Tibial nerve (tissue), 4 donors: ENCODE measurements around the gene SDK1. TPM values are rescaled to one million over a fixed set of nuclear protein-coding genes. Genes with fewer than 3 reads are reported as not detected.

Experiments used
- DNase-seq, 2 donors: peaks; one replicate each; pipeline ENCODE4 v3.0.0-alpha.2; 2019; ENCODE audit warnings: low spot score in 2 of 2
- H3K27ac ChIP-seq, 4 donors: fragments of 200-600 bp; sonication (generic) in 3 of 4; one replicate each; pipeline ENCODE4 v1.5.1; 2017 to 2019; ENCODE audit warnings: mild to moderate bottlenecking in 1 of 4
- H3K27me3 ChIP-seq, 2 donors: fragments of 200-600 bp; sonication (generic) in 1 of 2; one replicate each; pipeline versions ENCODE4 v1.5.1 to v1.6.0; 2017 to 2019
- H3K36me3 ChIP-seq, 3 donors: fragments of 200-600 bp; sonication (generic); one replicate each; pipeline ENCODE4 v1.5.1; 2018 to 2019
- H3K4me1 ChIP-seq, 4 donors: fragments of 200-600 bp; sonication (generic) in 3 of 4; one replicate each; pipeline ENCODE4 v1.5.1; 2017 to 2019
- H3K4me3 ChIP-seq, 4 donors: fragments of 200-600 bp; sonication (generic) in 3 of 4; one replicate each; pipeline ENCODE4 v1.5.1; 2017 to 2019; ENCODE audit warnings: mild to moderate bottlenecking in 1 of 4, moderate library complexity in 1 of 4
- H3K9me3 ChIP-seq, 4 donors: fragments of 200-600 bp; sonication (generic) in 3 of 4; one replicate each; pipeline ENCODE4 v1.5.1; 2017 to 2019
- CTCF ChIP-seq, 5 experiments: fragments of 200-600 bp in 3 of 5; fragments of 450-650 bp in 2 of 5; sonication (generic) in 3 of 5; IDR thresholded peaks; one replicate each; pipeline ENCODE4 v1.5.1; 2016 to 2019; ENCODE audit warnings: antibody characterized with exemption in 5 of 5, mild to moderate bottlenecking in 3 of 5, moderate library complexity in 2 of 5
- EP300 ChIP-seq, 2 donors: sonication (generic); formaldehyde crosslinking; IDR thresholded peaks; one replicate each; pipeline ENCODE4 v1.6.1; 2017; ENCODE audit warnings: antibody characterized with exemption in 2 of 2, mild to moderate bottlenecking in 1 of 2
- POLR2A ChIP-seq, 2 donors: fragments of 450-650 bp; IDR thresholded peaks; one replicate each; pipeline ENCODE4 v1.6.1; 2017; ENCODE audit warnings: antibody characterized with exemption in 2 of 2, mild to moderate bottlenecking in 2 of 2, moderate library complexity in 2 of 2
- WGBS, 2 donors: methylation state at CpG; one replicate each; pipeline ENCODE4 v1.1.5; 2018; 5-methylcytosine and 5-hydroxymethylcytosine counted together
- total RNA-seq, 4 donors: library from RNA; depleted of rRNA; stranded (reverse); fragments of >200 nt; gene quantifications; one replicate each; pipeline ENCODE4 v1.1.0, GENCODE V29; 2016

The SDK1 gene
- total RNA-seq, 4 donors from 2014 or later: 8.2 to 16.2 (median 12.9) TPM

- H3K9me3 ChIP-seq: peaks cover 0 to 2% (median 0%) of the 10 kb centered on the region in 4 donors
- no peaks in the 10 kb centered on the region for H3K4me1 ChIP-seq
- no peak for TF ChIP-seq EP300 (IDR thresholded peaks at IDR 0.05)
- TF ChIP-seq CTCF (IDR thresholded peaks at IDR 0.05): no peak
- no peak for TF ChIP-seq POLR2A (IDR thresholded peaks at IDR 0.05)
- 46 to 50% methylated on average over 5 of the region's 5 CpGs for WGBS, 2 donors
- H3K27ac ChIP-seq: no peak overlapping the region
- no peak overlapping the region for H3K4me3 ChIP-seq
- H3K27me3 ChIP-seq: no peaks in the 10 kb centered on the region
- H3K36me3 ChIP-seq: peaks cover 0 to 24% (median 0%) of the 10 kb centered on the region in 3 donors
- no peak for DNase-seq
These were observed 685.9 kb downstream of the SDK1 start for GRCh38 chr7:3986927-3987326.

GRCh38 chr7:3987426-3987927 is 686.4 kb downstream of the SDK1 start:
- no peak overlapping the region for H3K27ac ChIP-seq
- H3K36me3 ChIP-seq: peaks cover 0 to 24% (median 0%) of the 10 kb centered on the region in 3 donors
- TF ChIP-seq POLR2A (IDR thresholded peaks at IDR 0.05): no peak
- no peak for TF ChIP-seq CTCF (IDR thresholded peaks at IDR 0.05)
- no peak for TF ChIP-seq EP300 (IDR thresholded peaks at IDR 0.05)
- no peak for DNase-seq
- no peak overlapping the region for H3K4me3 ChIP-seq
- H3K27me3 ChIP-seq: no peaks in the 10 kb centered on the region
- H3K4me1 ChIP-seq: no peaks in the 10 kb centered on the region
- 64 to 91% methylated on average over 14 of the region's 14 CpGs for WGBS, 2 donors
- H3K9me3 ChIP-seq: no peaks in the 10 kb centered on the region

GRCh38 chr7:3989723-3990122 is 688.7 kb downstream of the SDK1 start:
- H3K27ac ChIP-seq: no peak overlapping the region
- H3K4me3 ChIP-seq: no peak overlapping the region
- DNase-seq: no peak
- peaks cover 0 to 24% (median 0%) of the 10 kb centered on the region in 3 donors for H3K36me3 ChIP-seq
- H3K27me3 ChIP-seq: no peaks in the 10 kb centered on the region
- TF ChIP-seq EP300 (IDR thresholded peaks at IDR 0.05) (no peak), POLR2A (IDR thresholded peaks at IDR 0.05) (no peak), CTCF (IDR thresholded peaks at IDR 0.05) (no peak)
- 89 to 94% methylated on average over 11 of the region's 11 CpGs for WGBS, 2 donors
- H3K4me1 ChIP-seq: no peaks in the 10 kb centered on the region
- no peaks in the 10 kb centered on the region for H3K9me3 ChIP-seq

GRCh38 chr7:3991731-3992231 is 690.7 kb downstream of the SDK1 start:
- H3K27ac ChIP-seq: no peak overlapping the region
- no peaks in the 10 kb centered on the region for H3K9me3 ChIP-seq
- DNase-seq: no peak
- TF ChIP-seq CTCF (IDR thresholded peaks at IDR 0.05) (no peak), EP300 (IDR thresholded peaks at IDR 0.05) (no peak), POLR2A (IDR thresholded peaks at IDR 0.05) (no peak)
- no peak overlapping the region for H3K4me3 ChIP-seq
- 71 to 81% methylated on average over 6 to 9 of the region's 9 CpGs for WGBS, 2 donors
- peaks cover 0 to 24% (median 0%) of the 10 kb centered on the region in 3 donors for H3K36me3 ChIP-seq
- no peaks in the 10 kb centered on the region for H3K4me1 ChIP-seq
- no peaks in the 10 kb centered on the region for H3K27me3 ChIP-seq

- TF ChIP-seq CTCF (IDR thresholded peaks at IDR 0.05) (no peak), EP300 (IDR thresholded peaks at IDR 0.05) (no peak), POLR2A (IDR thresholded peaks at IDR 0.05) (no peak)
- H3K9me3 ChIP-seq: no peaks in the 10 kb centered on the region
- H3K36me3 ChIP-seq: peaks cover 0 to 24% (median 0%) of the 10 kb centered on the region in 3 donors
- no peak for DNase-seq
- no peak overlapping the region for H3K27ac ChIP-seq
- H3K4me1 ChIP-seq: no peaks in the 10 kb centered on the region
- no peaks in the 10 kb centered on the region for H3K27me3 ChIP-seq
- no peak overlapping the region for H3K4me3 ChIP-seq
- WGBS, 2 donors: 92% methylated on average over 7 of the region's 7 CpGs
These were observed 691.8 kb downstream of the SDK1 start for GRCh38 chr7:3992841-3993240.
